A549 (cell line): ENCODE data around the gene RERE. TPM values are rescaled to one million over a fixed set of nuclear protein-coding genes. Genes with fewer than 3 reads are reported as not detected.

Experiments used
- ATAC-seq, 2 experiments: fragments of 200-7000 bp in 1 of 2; fragments of >200 bp in 1 of 2; cut with Nextera tagmentation in 1 of 2; cut with Tn5 transposase in 1 of 2; 3 replicates each; pipeline versions ENCODE4 v1.8.0 to v1.9.1; 2018 to 2020; ENCODE audit warnings: mild to moderate bottlenecking in 1 of 2, moderate library complexity in 1 of 2
- CTCF ChIA-PET: fragments of 300-600 bp; sonication (Branson Sonifier 250); formaldehyde crosslinking; extraction: SDS; loops from one replicate; lab custom pipeline; 2021; ENCODE audit warnings: antibody characterized with exemption, inconsistent platforms; lab: Yijun Ruan, JAX
- POLR2A ChIA-PET: fragments of 350-600 bp; formaldehyde crosslinking; extraction: SDS; loops from one replicate; lab custom pipeline; 2021; ENCODE audit warnings: antibody characterized with exemption, inconsistent platforms; lab: Yijun Ruan, JAX
- DNase-seq, 2 experiments: peaks; one replicate each; pipeline versions ENCODE4 v3.0.0 to v3.0.0-alpha.2; 2011 to 2016; ENCODE audit warnings: low read depth in 1 of 2, low spot score in 1 of 2
- FAIRE-seq: peaks from 2 replicates; lab custom pipeline; 2011; peaks lifted over from hg19 to GRCh38; lab: Jason Lieb, UNC
- H3K27ac ChIP-seq, 2 experiments: fragments of >200 bp; sonication (Bioruptor Twin); formaldehyde crosslinking; 3 replicates each; pipeline ENCODE4 v1.5.1; 2016 to 2017
- H3K4me1 ChIP-seq: fragments of >200 bp; sonication (Bioruptor Twin); formaldehyde crosslinking; 3 replicates; pipeline ENCODE4 v1.6.1; 2016
- H3K4me2 ChIP-seq: fragments of >200 bp; sonication (Bioruptor Twin); formaldehyde crosslinking; 3 replicates; pipeline ENCODE4 v1.6.1; 2016
- H3K4me3 ChIP-seq: fragments of >200 bp; sonication (Bioruptor Twin); formaldehyde crosslinking; 3 replicates; pipeline ENCODE4 v1.5.1; 2016
- H3K9me3 ChIP-seq: fragments of >200 bp; sonication (Bioruptor Twin); formaldehyde crosslinking; 3 replicates; pipeline ENCODE4 v1.6.1; 2016
- CHD4 ChIP-seq: fragments of 200-600 bp; sonication (generic); IDR thresholded peaks from 2 replicates; pipeline ENCODE4 v1.6.1; 2016; ENCODE audit warnings: antibody characterized with exemption, mild to moderate bottlenecking, borderline replicate concordance
- EHMT2 ChIP-seq: fragments of 200-600 bp; sonication (generic); IDR thresholded peaks from 2 replicates; pipeline ENCODE4 v1.6.1; 2016; ENCODE audit warnings: antibody characterized with exemption, low read depth, mild to moderate bottlenecking, moderate library complexity
- EP300 ChIP-seq, 2 experiments: fragments of >200 bp; sonication (Bioruptor Twin); formaldehyde crosslinking; IDR thresholded peaks; 2 replicates in 1 of 2; 3 replicates in 1 of 2; pipeline ENCODE4 v1.6.1; 2016 to 2017
- ESRRA ChIP-seq: fragments of 150-350 bp; IDR thresholded peaks from 2 replicates; pipeline ENCODE4 v1.6.1; 2014; ENCODE audit warnings: mild to moderate bottlenecking, low read length, borderline replicate concordance
- FOSB ChIP-seq: fragments of 250-450 bp; sonication (Bioruptor Pico); IDR thresholded peaks from 2 replicates; pipeline ENCODE4 v1.5.0; 2020; ENCODE audit warnings: mild to moderate bottlenecking, moderate library complexity
- GATA3 ChIP-seq: IDR thresholded peaks from 2 replicates; pipeline ENCODE4 v1.6.1; 2012; ENCODE audit warnings: borderline replicate concordance
- HDAC2 ChIP-seq: fragments of 200-600 bp; sonication (generic); IDR thresholded peaks from 2 replicates; pipeline ENCODE4 v1.6.1; 2016
- HEYL ChIP-seq: fragments of 250-450 bp; sonication (Bioruptor Pico); IDR thresholded peaks from 2 replicates; pipeline ENCODE4 v1.8.0; 2021; ENCODE audit warnings: mild to moderate bottlenecking, moderate library complexity
- HOXA7 ChIP-seq: fragments of 250-450 bp; sonication (Bioruptor Pico); IDR thresholded peaks from 2 replicates; pipeline ENCODE4 v1.5.0; 2020; ENCODE audit warnings: mild to moderate bottlenecking, moderate library complexity
- HOXB13 ChIP-seq: fragments of 250-450 bp; sonication (Bioruptor Pico); IDR thresholded peaks from 2 replicates; pipeline ENCODE4 v1.5.0; 2020; ENCODE audit warnings: low read depth, mild to moderate bottlenecking, moderate library complexity
- HOXB5 ChIP-seq: fragments of 250-450 bp; sonication (Bioruptor Pico); IDR thresholded peaks from 2 replicates; pipeline ENCODE4 v1.5.0; 2020; ENCODE audit warnings: mild to moderate bottlenecking, moderate library complexity
- JUNB ChIP-seq: fragments of >200 bp; sonication (Bioruptor Twin); formaldehyde crosslinking; IDR thresholded peaks from 2 replicates; pipeline ENCODE4 v1.6.1; 2016
- KDM1A ChIP-seq: fragments of 200-600 bp; sonication (generic); IDR thresholded peaks from 2 replicates; pipeline ENCODE4 v1.6.1; 2016; ENCODE audit warnings: low read depth, mild to moderate bottlenecking
- KDM5A ChIP-seq: fragments of 200-600 bp; sonication (generic); IDR thresholded peaks from 2 replicates; pipeline ENCODE4 v1.6.1; 2016; ENCODE audit warnings: antibody characterized with exemption, mild to moderate bottlenecking
- MAFK ChIP-seq: fragments of 450-650 bp; IDR thresholded peaks from 2 replicates; pipeline ENCODE4 v1.6.1; 2014; ENCODE audit not compliant: partially characterized antibody
- MAZ ChIP-seq: fragments of 150-350 bp; IDR thresholded peaks from 2 replicates; pipeline ENCODE4 v1.6.1; 2014; ENCODE audit warnings: antibody characterized with exemption, low read depth, low read length, borderline replicate concordance
- NFE2L2 ChIP-seq: fragments of 150-350 bp; conservative IDR thresholded peaks from 2 replicates; pipeline ENCODE4 v1.6.1; 2014; ENCODE audit warnings: low read length
- NR3C1 ChIP-seq: fragments of >200 bp; sonication (Bioruptor Twin); formaldehyde crosslinking; IDR thresholded peaks from 3 replicates; pipeline ENCODE4 v1.6.1; 2017
- PHF8 ChIP-seq: fragments of 200-600 bp; sonication (generic); IDR thresholded peaks from 2 replicates; pipeline ENCODE4 v1.6.1; 2016; ENCODE audit warnings: low read depth, mild to moderate bottlenecking, antibody characterized with exemption, moderate library complexity, borderline replicate concordance
- POLR2A ChIP-seq: IDR thresholded peaks from 2 replicates; pipeline ENCODE4 v1.6.1; 2012; ENCODE audit warnings: mild to moderate bottlenecking, low read length
- POLR2AphosphoS2 ChIP-seq: conservative IDR thresholded peaks from 2 replicates; pipeline ENCODE4 v1.6.1; 2012; ENCODE audit warnings: low read length, improper control_type of control experiment, inconsistent platforms
- RAD21 ChIP-seq, 2 experiments: fragments of >200 bp in 1 of 2; sonication (Bioruptor Twin) in 1 of 2; formaldehyde crosslinking in 1 of 2; IDR thresholded peaks in 1 of 2; conservative IDR thresholded peaks in 1 of 2; 2 replicates in 1 of 2; 3 replicates in 1 of 2; pipeline ENCODE4 v1.6.1; 2012 to 2018; ENCODE audit warnings: inconsistent platforms in 1 of 2
- RARB ChIP-seq: fragments of 250-450 bp; sonication (Bioruptor Pico); IDR thresholded peaks from 2 replicates; pipeline ENCODE4 v1.8.0; 2021; ENCODE audit warnings: mild to moderate bottlenecking, moderate library complexity
- RFX5 ChIP-seq: fragments of 450-650 bp; IDR thresholded peaks from 2 replicates; pipeline ENCODE4 v1.7.1; 2014; ENCODE audit warnings: antibody characterized with exemption, mild to moderate bottlenecking, moderate library complexity
- TP53 ChIP-seq: fragments of 250-450 bp; sonication (Bioruptor Pico); IDR thresholded peaks from 2 replicates; pipeline ENCODE4 v1.5.0; 2021; ENCODE audit warnings: mild to moderate bottlenecking, moderate library complexity
- ZNF302 ChIP-seq: fragments of 250-450 bp; sonication (Bioruptor Pico); IDR thresholded peaks from 2 replicates; pipeline ENCODE4 v1.9.0; 2021; ENCODE audit warnings: inconsistent platforms, mild to moderate bottlenecking, moderate library complexity
- WGBS: methylation state at CpG from one replicate; pipeline ENCODE4 v1.1.6; 2017; ENCODE audit errors: missing lambda C conversion rate; 5-methylcytosine and 5-hydroxymethylcytosine counted together
- polyA plus RNA-seq, 4 experiments: library from polyadenylated mRNA; depleted of rRNA in 3 of 4; stranded (reverse); fragments of >200 nt; fragmentation: RNase III in 1 of 4; extraction: RNeasy Plus Mini Kit Qiagen cat#74134 plus additional on column Dnase treatment in 1 of 4; gene quantifications; 2 replicates in 3 of 4; 3 replicates in 1 of 4; pipeline ENCODE4 v1.2.3, GENCODE V29; 2011 to 2017
- TF ChIP-seq, protein P1 (sequence below): fragments of 450-650 bp; IDR thresholded peaks from 2 replicates; pipeline ENCODE4 v1.6.1; 2014; ENCODE audit warnings: antibody characterized with exemption
- TF ChIP-seq, protein P2 (sequence below): IDR thresholded peaks from 2 replicates; pipeline ENCODE4 v1.6.1; 2012; ENCODE audit warnings: low read depth, borderline replicate concordance
- TF ChIP-seq, protein P3 (sequence below): IDR thresholded peaks from 2 replicates; pipeline ENCODE4 v1.6.1; 2012

The RERE gene
- polyA plus RNA-seq, 2 of the 4 experiments (the other 2 are of a cell fraction): 12.6 to 28.6 TPM

DNA sequence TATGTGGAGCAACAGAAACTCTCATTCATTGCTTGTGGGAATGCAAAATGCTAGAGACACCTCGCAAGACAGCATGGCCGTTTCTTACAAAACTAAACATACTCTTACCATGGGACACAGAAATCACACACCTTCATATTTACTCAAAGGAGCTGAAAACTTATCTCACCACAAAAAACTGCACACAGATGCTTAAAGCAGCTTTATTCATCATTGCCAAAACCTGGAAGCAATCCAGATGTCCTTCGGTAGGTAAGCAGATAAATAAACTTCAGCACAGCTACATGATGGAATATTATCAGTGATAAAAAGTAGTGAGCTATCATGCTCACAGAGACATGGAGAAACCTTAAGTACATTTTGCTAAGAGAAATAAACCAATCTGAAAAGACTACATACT lies 124.3 kb downstream of the RERE start:
- TF ChIP-seq HOXB5 (CRISPR knock-in tag): no peak
- no peak for TF ChIP-seq RARB (CRISPR knock-in tag)
- no peak for TF ChIP-seq ZNF302 (CRISPR knock-in tag)
- TF ChIP-seq, protein P1, sequence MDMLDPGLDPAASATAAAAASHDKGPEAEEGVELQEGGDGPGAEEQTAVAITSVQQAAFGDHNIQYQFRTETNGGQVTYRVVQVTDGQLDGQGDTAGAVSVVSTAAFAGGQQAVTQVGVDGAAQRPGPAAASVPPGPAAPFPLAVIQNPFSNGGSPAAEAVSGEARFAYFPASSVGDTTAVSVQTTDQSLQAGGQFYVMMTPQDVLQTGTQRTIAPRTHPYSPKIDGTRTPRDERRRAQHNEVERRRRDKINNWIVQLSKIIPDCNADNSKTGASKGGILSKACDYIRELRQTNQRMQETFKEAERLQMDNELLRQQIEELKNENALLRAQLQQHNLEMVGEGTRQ: no peak
- TF ChIP-seq, protein P2, sequence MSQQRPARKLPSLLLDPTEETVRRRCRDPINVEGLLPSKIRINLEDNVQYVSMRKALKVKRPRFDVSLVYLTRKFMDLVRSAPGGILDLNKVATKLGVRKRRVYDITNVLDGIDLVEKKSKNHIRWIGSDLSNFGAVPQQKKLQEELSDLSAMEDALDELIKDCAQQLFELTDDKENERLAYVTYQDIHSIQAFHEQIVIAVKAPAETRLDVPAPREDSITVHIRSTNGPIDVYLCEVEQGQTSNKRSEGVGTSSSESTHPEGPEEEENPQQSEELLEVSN: no peak
- Histone ChIP-seq H3K4me1 (peaks cover 21% of the 10 kb centered on the region), H3K9me3 (no peaks in the 10 kb centered on the region), H3K4me2 (no peak overlapping the region), H3K27ac (no peak overlapping the region), H3K4me3 (no peak overlapping the region)
- no peak for ATAC-seq
- no peak for DNase-seq
- ChIA-PET POLR2A (no interaction called here), CTCF (no interaction called here)
- no peak for FAIRE-seq
- 92% methylated on average over 3 of the region's 3 CpGs for WGBS

DNA sequence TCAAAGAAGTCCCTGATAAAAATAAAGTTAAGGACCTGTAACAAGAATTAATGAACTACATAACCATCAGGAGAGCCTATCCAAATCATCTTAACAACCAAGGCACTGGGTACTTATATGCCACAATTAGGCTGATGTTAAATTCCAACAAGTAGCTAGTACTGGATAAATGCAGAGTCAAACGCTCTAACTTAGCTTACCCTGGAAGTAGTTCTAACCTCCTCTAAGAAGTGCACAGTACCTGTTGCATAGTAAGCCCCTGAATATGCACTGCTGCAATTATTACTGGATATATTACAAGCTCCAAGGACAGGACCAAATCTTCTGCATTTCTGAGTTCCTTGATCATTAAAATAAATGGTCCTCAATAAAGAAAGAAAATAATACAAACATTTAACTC lies 125.8 kb downstream of the RERE start:
- no peak for FAIRE-seq
- H3K4me3 ChIP-seq: no peak overlapping the region
- ATAC-seq: no peak
- no peak overlapping the region for H3K27ac ChIP-seq
- ChIA-PET POLR2A (no interaction called here), CTCF (interaction anchor here (1.5 to 1.7 kb wide), 2 partner anchors 11 to 35 kb away, joined by 4 to 5 read pairs; no protein-coding TSS in a partner anchor)
- 82% methylated on average over 1 of the region's 1 CpG for WGBS
- DNase-seq: no peak
- no peak overlapping the region for H3K4me2 ChIP-seq
- H3K9me3 ChIP-seq: no peaks in the 10 kb centered on the region
- H3K4me1 ChIP-seq: peaks cover 32% of the 10 kb centered on the region
- no peak for TF ChIP-seq FOSB (CRISPR knock-in tag)
- no peak for TF ChIP-seq NR3C1
- TF ChIP-seq POLR2AphosphoS2: no peak
- TF ChIP-seq ESRRA: no peak
- no peak for TF ChIP-seq POLR2A
- no peak for TF ChIP-seq EHMT2
- TF ChIP-seq, protein P2: no peak
- TF ChIP-seq PHF8: no peak

DNA sequence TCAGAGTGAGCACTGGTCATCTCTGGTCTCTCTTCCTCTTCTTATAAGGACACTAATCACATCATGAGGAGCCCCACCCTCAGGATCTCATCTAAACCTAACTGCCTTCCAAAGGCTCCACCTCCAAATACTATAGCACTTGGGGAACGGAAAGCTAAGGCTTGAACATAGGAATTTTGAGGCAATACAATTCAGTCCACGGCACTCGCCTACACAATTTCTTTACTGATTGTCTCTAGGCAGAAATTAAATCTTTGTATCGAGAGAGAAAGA lies 127.3 kb downstream of the RERE start:
- FAIRE-seq: no peak

More for the DNA sequence above, 127.3 kb downstream of the RERE start:
- CTCF ChIA-PET: interaction anchor here (0.6 to 1.8 kb wide), 7 partner anchors 10 to 155 kb away, joined by 3 to 5 read pairs (median 4); no protein-coding TSS in a partner anchor
- 95% methylated on average over 4 of the region's 4 CpGs for WGBS
- DNase-seq (no peak), ATAC-seq (no peak)
- Histone ChIP-seq H3K9me3 (no peaks in the 10 kb centered on the region), H3K27ac (no peak overlapping the region), H3K4me3 (no peak overlapping the region), H3K4me1 (peaks cover 25% of the 10 kb centered on the region), H3K4me2 (no peak overlapping the region)
- POLR2A ChIA-PET: no interaction called here
- TF ChIP-seq, protein P3, sequence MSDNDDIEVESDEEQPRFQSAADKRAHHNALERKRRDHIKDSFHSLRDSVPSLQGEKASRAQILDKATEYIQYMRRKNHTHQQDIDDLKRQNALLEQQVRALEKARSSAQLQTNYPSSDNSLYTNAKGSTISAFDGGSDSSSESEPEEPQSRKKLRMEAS: no peak
- TF ChIP-seq EP300 (IDR thresholded peaks at IDR 0.05) (no peak), MAFK (no peak), GATA3 (no peak), NFE2L2 (no peak), TP53 (CRISPR knock-in tag) (no peak), NR3C1 (no peak), RFX5 (no peak), KDM5A (no peak), RAD21 (conservative IDR thresholded peaks at IDR 0.05 in 1 of 2, IDR thresholded peaks at IDR 0.05 in 1 of 2) (no peak), HEYL (CRISPR knock-in tag) (no peak), CHD4 (no peak), MAZ (no peak), JUNB (no peak), KDM1A (no peak), HOXB13 (CRISPR knock-in tag) (no peak), HOXA7 (CRISPR knock-in tag) (no peak), HDAC2 (no peak)
- TF ChIP-seq, protein P2: no peak
